Measurements from ENCODE around the gene CYGB.

DNA sequence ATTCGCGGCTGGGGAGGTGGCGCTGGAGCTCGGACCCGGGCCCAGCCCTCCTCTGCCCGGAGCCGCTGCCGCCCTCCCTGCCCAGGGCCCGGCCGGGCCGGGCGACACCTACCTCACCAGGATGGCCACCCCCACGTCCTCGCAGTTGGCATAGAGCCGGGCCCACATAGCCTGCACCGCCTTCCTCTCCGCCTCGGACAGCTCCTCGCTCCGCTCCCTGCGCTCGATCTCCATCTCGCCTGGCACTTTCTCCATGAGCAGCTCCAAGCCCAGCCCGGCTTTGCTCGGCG is 276 bp downstream of the CYGB start:
- TF ChIP-seq, protein P1, sequence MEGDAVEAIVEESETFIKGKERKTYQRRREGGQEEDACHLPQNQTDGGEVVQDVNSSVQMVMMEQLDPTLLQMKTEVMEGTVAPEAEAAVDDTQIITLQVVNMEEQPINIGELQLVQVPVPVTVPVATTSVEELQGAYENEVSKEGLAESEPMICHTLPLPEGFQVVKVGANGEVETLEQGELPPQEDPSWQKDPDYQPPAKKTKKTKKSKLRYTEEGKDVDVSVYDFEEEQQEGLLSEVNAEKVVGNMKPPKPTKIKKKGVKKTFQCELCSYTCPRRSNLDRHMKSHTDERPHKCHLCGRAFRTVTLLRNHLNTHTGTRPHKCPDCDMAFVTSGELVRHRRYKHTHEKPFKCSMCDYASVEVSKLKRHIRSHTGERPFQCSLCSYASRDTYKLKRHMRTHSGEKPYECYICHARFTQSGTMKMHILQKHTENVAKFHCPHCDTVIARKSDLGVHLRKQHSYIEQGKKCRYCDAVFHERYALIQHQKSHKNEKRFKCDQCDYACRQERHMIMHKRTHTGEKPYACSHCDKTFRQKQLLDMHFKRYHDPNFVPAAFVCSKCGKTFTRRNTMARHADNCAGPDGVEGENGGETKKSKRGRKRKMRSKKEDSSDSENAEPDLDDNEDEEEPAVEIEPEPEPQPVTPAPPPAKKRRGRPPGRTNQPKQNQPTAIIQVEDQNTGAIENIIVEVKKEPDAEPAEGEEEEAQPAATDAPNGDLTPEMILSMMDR (conservative IDR thresholded peaks at IDR 0.05; ENCODE audit: low read length) = no peak
- no peak for TF ChIP-seq EZH2phosphoT487 (IDR thresholded peaks at IDR 0.05; ENCODE audit: borderline replicate concordance, low read depth, low read length)
